HepG2 (cell line): ENCODE measurements around the gene LDAH. TPM values are rescaled to one million over a fixed set of nuclear protein-coding genes. Genes with fewer than 3 reads are reported as not detected.

Source experiments
- AKNA ChIP-seq: sonication (generic); formaldehyde crosslinking; IDR thresholded peaks from 2 replicates; pipeline ENCODE4 v1.4.0; 2020; ENCODE audit warnings: missing genetic modification reagents, borderline replicate concordance
- ATF2 ChIP-seq: sonication (generic); formaldehyde crosslinking; IDR thresholded peaks from 2 replicates; pipeline ENCODE4 v1.4.0; 2020; ENCODE audit warnings: missing genetic modification reagents
- CHCHD3 ChIP-seq: sonication (generic); formaldehyde crosslinking; IDR thresholded peaks from 2 replicates; pipeline ENCODE4 v1.8.0; 2022; ENCODE audit warnings: mild to moderate bottlenecking, missing genetic modification reagents, moderate library complexity
- CSRNP1 ChIP-seq: sonication (generic); formaldehyde crosslinking; IDR thresholded peaks from 2 replicates; pipeline ENCODE4 v1.8.1; 2023; ENCODE audit warnings: mild to moderate bottlenecking, missing genetic modification reagents
- EHMT2 ChIP-seq: fragments of 200-600 bp; sonication (generic); IDR thresholded peaks from 2 replicates; pipeline ENCODE4 v1.7.0; 2017; ENCODE audit warnings: antibody characterized with exemption, low read depth, low read length, borderline replicate concordance
- FOXK2 ChIP-seq: fragments of 450-650 bp; IDR thresholded peaks from 2 replicates; pipeline ENCODE4 v1.6.1; 2016
- HIVEP1 ChIP-seq: sonication (generic); formaldehyde crosslinking; IDR thresholded peaks from 2 replicates; pipeline ENCODE4 v1.4.0; 2020; ENCODE audit warnings: mild to moderate bottlenecking, missing genetic modification reagents
- HOXA5 ChIP-seq: sonication (generic); formaldehyde crosslinking; IDR thresholded peaks from 2 replicates; pipeline ENCODE4 v1.4.0; 2020; ENCODE audit warnings: missing genetic modification reagents
- MLLT10 ChIP-seq: sonication (generic); formaldehyde crosslinking; IDR thresholded peaks from 2 replicates; pipeline ENCODE4 v1.4.0; 2020; ENCODE audit warnings: missing genetic modification reagents
- MXD1 ChIP-seq: sonication (generic); formaldehyde crosslinking; IDR thresholded peaks from 2 replicates; pipeline ENCODE4 v1.4.0; 2020; ENCODE audit warnings: mild to moderate bottlenecking, missing genetic modification reagents
- NPAS2 ChIP-seq: sonication (generic); formaldehyde crosslinking; IDR thresholded peaks from 2 replicates; pipeline ENCODE4 v1.8.0; 2022; ENCODE audit warnings: mild to moderate bottlenecking, missing genetic modification reagents, borderline replicate concordance
- UBTF ChIP-seq: sonication (generic); formaldehyde crosslinking; IDR thresholded peaks from 2 replicates; pipeline ENCODE4 v1.4.0; 2020; ENCODE audit warnings: mild to moderate bottlenecking, missing genetic modification reagents
- ZBTB39 ChIP-seq: sonication (generic); formaldehyde crosslinking; IDR thresholded peaks from 2 replicates; pipeline ENCODE4 v1.5.0; 2020; ENCODE audit warnings: missing genetic modification reagents
- ZNF234 ChIP-seq: sonication (generic); formaldehyde crosslinking; conservative IDR thresholded peaks from 2 replicates; pipeline ENCODE4 v1.5.1; 2020; ENCODE audit warnings: mild to moderate bottlenecking, missing genetic modification reagents
- polyA plus RNA-seq, 8 experiments: library from polyadenylated mRNA; depleted of rRNA in 3 of 8; stranded (reverse) in 7 of 8; unstranded in 1 of 8; fragments of >200 nt; fragmentation: Illumina TruSeq in 4 of 8; extraction: Trizol in 4 of 8; gene quantifications; 2 replicates each; pipeline versions ENCODE4 v1.2.1 to v1.2.3, GENCODE V29; 2011 to 2016; ENCODE audit warnings: low read depth in 4 of 8, missing spikeins in 1 of 8, mixed read lengths in 1 of 8; ENCODE audit not compliant: insufficient read depth in 1 of 8
- total RNA-seq, 5 experiments: library from RNA; depleted of rRNA; stranded (reverse); fragments of >200 nt; fragmentation: Illumina TruSeq; extraction: Trizol; gene quantifications; 2 replicates each; pipeline ENCODE4 v1.2.3, GENCODE V29; 2016; ENCODE audit warnings: low read depth in 1 of 5

LDAH gene
- total and polyA plus RNA-seq, 2 of the 13 experiments (the other 11 are each of a cell fraction or from before 2014, with no cell fraction given): 28.8 to 46.2 TPM

- peak; percentile 81; the same call in 1 of the 2 replicates for TF ChIP-seq ZBTB39
- TF ChIP-seq MXD1 (CRISPR knock-in tag): peak; percentile 91
- TF ChIP-seq ATF2 (CRISPR knock-in tag): peak; percentile 97
- peak; percentile 91 for TF ChIP-seq HOXA5 (CRISPR knock-in tag)
- peak; percentile 90 for TF ChIP-seq UBTF (CRISPR knock-in tag)
- TF ChIP-seq AKNA (CRISPR knock-in tag): peak; percentile 81; the same call in 1 of the 2 replicates
- peak; percentile 34; the same call in 1 of the 2 replicates for TF ChIP-seq EHMT2
- TF ChIP-seq NPAS2 (CRISPR knock-in tag): no peak
- TF ChIP-seq MLLT10 (CRISPR knock-in tag): no peak
- peak; percentile 92 for TF ChIP-seq HIVEP1 (CRISPR knock-in tag)
- TF ChIP-seq CHCHD3 (CRISPR knock-in tag): peak; percentile 82; the same call in 1 of the 2 replicates
- peak; percentile 98 for TF ChIP-seq ZNF234 (CRISPR knock-in tag)
- TF ChIP-seq FOXK2: no peak
- peak; percentile 84 for TF ChIP-seq CSRNP1 (CRISPR knock-in tag)
Measured at GRCh38 chr2:20822535-20823490, at the start of gene LDAH (continued).
